Lower leg skin (tissue), 4 donors: Measurements from ENCODE around the gene CEACAM18. TPM values are rescaled to one million over a fixed set of nuclear protein-coding genes. Genes with fewer than 3 reads are reported as not detected.

Source experiments
- DNase-seq, 2 donors: peaks; one replicate each; pipeline ENCODE4 v3.0.0-alpha.2; 2019; ENCODE audit warnings: low spot score in 2 of 2
- H3K4me3 ChIP-seq: fragments of 200-600 bp; sonication (generic); 2 replicates; pipeline ENCODE4 v1.5.1; 2017; ENCODE audit warnings: mild to moderate bottlenecking, low read depth; ENCODE audit not compliant: poor library complexity, severe bottlenecking
- CTCF ChIP-seq, 3 donors: fragments of 450-650 bp; IDR thresholded peaks; one replicate each; pipeline ENCODE4 v1.5.1; 2016; ENCODE audit warnings: antibody characterized with exemption in 3 of 3, mild to moderate bottlenecking in 3 of 3, moderate library complexity in 2 of 3
- POLR2A ChIP-seq, 2 donors: fragments of 450-650 bp; IDR thresholded peaks; one replicate each; pipeline ENCODE4 v1.6.1; 2016 to 2017; ENCODE audit warnings: antibody characterized with exemption in 2 of 2, mild to moderate bottlenecking in 1 of 2, moderate library complexity in 1 of 2
- WGBS, 2 donors: methylation state at CpG; one replicate each; pipeline ENCODE4 v1.1.5; 2018; 5-methylcytosine and 5-hydroxymethylcytosine counted together
- intact Hi-C: fragments of 100-400 bp; cut with DNase I; formaldehyde crosslinking; loops from one replicate; pipeline ENCODE4 v1.15.0; 2023; ENCODE audit warnings: low total_unique reads
- total RNA-seq, 4 donors: library from RNA; depleted of rRNA; stranded (reverse); fragments of >200 nt; gene quantifications; one replicate each; pipeline ENCODE4 v1.1.0, GENCODE V29; 2016

The CEACAM18 gene
- total RNA-seq, 4 donors from 2014 or later, result not detected

- H3K4me3 ChIP-seq, result no peak overlapping the region
- 8 to 18% methylated on average over 3 of the region's 3 CpGs for WGBS, 2 donors
- TF ChIP-seq POLR2A (IDR thresholded peaks at IDR 0.05) (no peak), CTCF (IDR thresholded peaks at IDR 0.05) (no peak)
- DNase-seq, result no peak
- intact Hi-C loops, result no loop called here
Observed at GRCh38 chr19:51514866-51515481, 36.6 kb downstream of the CEACAM18 start.

GRCh38 chr19:51520728-51521127, 42.4 kb downstream of the CEACAM18 start:
- no peak overlapping the region for H3K4me3 ChIP-seq
- 35 to 59% methylated on average over 2 of the region's 2 CpGs for WGBS, 2 donors
- intact Hi-C loops, result no loop called here
- no peak for DNase-seq
- no peak for TF ChIP-seq POLR2A (IDR thresholded peaks at IDR 0.05)
- no peak for TF ChIP-seq CTCF (IDR thresholded peaks at IDR 0.05)

- TF ChIP-seq POLR2A (IDR thresholded peaks at IDR 0.05) (no peak), CTCF (IDR thresholded peaks at IDR 0.05) (no peak)
- 70 to 77% methylated on average over 2 of the region's 2 CpGs for WGBS, 2 donors
- H3K4me3 ChIP-seq, result no peak overlapping the region
- DNase-seq, result no peak
- intact Hi-C loops, result no loop called here
Observed at GRCh38 chr19:51521357-51521756, 43.0 kb downstream of the CEACAM18 start.

- no peak for TF ChIP-seq POLR2A (IDR thresholded peaks at IDR 0.05)
- TF ChIP-seq CTCF (IDR thresholded peaks at IDR 0.05), result no peak
Observed at GRCh38 chr19:51521781-51522180, 43.4 kb downstream of the CEACAM18 start.

GRCh38 chr19:51524666-51525264, 46.4 kb downstream of the CEACAM18 start:
- 69% methylated on average over 7 to 8 of the region's 8 CpGs for WGBS, 2 donors
- no peak overlapping the region for H3K4me3 ChIP-seq
- DNase-seq, result no peak
- TF ChIP-seq POLR2A (IDR thresholded peaks at IDR 0.05) (no peak), CTCF (IDR thresholded peaks at IDR 0.05) (no peak)
- intact Hi-C loops, result no loop called here

More at GRCh38 chr19:51521781-51522180, 43.4 kb downstream of the CEACAM18 start:
- intact Hi-C loops, result no loop called here
- no peak for DNase-seq
- no peak overlapping the region for H3K4me3 ChIP-seq
- 53 to 63% methylated on average over 2 of the region's 2 CpGs for WGBS, 2 donors
